NCI-H1930 (cell line): ENCODE measurements around the gene MYRFL.

Source experiments
- DNase-seq, 2 experiments: peaks; one replicate each; lab custom pipeline; 2025; lab: John Stamatoyannopoulos, UW

The MYRFL gene

GRCh38 chr12:69932676-69933552 lies 107.9 kb downstream of the MYRFL start:
- DNase-seq, result no peak

- no peak for DNase-seq
Observed at GRCh38 chr12:69934011-69934410, 109.0 kb downstream of the MYRFL start.

GRCh38 chr12:69935651-69936100 lies 110.6 kb downstream of the MYRFL start:
- DNase-seq, result no peak

DNA sequence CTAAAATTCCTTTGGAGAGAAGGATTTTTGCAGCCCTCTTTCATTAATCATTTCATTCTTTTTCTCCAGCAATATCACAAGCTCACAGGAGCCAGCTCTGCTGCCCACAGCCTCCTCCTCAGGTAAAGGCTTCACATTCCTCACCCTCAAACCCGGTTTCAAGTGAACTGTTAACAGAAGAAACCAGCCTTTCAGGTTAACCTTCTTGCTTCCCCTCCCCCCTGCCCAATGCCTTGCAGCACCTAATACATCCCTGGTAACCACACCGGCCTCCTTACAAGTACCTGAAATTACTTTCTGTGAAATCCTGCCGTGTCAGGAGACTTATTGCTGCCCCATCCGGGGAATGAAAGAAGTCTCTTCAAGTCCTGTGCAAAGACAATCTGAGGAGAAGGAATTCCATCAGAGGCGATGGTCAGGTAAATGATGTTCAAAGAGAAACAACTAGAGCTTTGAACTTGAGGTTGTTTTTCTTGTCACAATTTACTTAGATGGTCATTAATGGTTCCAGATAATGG lies 111.2 kb downstream of the MYRFL start:
- no peak for DNase-seq

DNA sequence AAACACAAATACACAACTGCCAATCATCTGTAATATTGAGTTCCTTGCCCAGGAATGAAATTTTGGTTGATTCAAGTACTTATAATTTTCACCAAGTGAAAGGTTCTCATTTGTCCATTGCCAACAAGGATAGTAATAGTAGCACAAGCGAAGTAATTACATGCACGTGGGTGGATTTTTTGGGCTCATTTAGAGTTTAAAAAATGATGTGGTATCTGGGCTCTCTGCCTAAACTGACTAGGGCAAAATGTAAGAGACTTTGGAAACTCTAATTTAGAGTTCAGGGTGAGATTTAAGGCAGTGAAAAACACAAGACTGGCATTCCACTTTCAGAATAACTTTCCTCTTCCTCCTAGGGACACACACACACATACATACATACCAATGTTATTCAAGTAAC lies 111.7 kb downstream of the MYRFL start:
- no peak for DNase-seq

DNA sequence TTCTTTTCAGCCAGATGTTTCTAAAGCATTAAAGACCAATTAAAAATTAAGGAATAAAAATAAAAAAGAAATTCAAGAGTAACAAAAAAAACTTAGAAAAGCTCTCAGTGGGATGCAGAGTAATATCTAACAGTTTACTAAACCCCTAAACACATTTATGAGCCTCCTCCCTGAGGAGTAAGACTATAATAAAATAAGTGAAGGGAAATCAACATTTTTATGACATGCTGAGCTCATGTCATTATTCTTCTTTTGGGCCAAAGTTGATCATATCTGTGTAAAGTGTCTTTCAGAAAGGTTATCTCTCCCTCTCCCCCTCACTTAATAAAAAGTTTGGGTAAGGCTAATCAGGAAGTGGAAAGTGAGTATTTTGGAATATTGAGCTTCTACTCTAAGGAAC lies 122.1 kb downstream of the MYRFL start:
- no peak for DNase-seq

- DNase-seq, result no peak
Observed at GRCh38 chr12:69947897-69948296, 122.9 kb downstream of the MYRFL start.

DNA sequence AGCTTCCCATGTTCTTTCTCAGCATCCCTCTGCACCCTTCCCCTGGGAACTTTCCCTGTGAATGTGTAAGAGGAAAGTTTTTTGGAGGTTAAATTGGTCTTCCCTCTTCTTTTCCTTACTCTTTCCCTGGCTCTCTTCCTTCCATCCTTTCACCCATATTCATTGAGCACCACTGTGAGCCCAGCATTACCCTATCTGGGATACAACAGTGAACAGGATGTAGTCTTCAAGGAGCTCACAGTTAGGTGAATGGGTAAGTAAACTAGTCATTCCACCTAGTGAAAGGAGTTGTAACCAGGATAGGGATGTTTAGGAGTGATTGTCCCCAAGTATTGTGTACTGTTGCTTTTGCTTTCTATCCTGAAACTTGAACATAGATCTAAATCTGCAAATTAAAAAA lies 123.8 kb downstream of the MYRFL start:
- no peak for DNase-seq

DNA sequence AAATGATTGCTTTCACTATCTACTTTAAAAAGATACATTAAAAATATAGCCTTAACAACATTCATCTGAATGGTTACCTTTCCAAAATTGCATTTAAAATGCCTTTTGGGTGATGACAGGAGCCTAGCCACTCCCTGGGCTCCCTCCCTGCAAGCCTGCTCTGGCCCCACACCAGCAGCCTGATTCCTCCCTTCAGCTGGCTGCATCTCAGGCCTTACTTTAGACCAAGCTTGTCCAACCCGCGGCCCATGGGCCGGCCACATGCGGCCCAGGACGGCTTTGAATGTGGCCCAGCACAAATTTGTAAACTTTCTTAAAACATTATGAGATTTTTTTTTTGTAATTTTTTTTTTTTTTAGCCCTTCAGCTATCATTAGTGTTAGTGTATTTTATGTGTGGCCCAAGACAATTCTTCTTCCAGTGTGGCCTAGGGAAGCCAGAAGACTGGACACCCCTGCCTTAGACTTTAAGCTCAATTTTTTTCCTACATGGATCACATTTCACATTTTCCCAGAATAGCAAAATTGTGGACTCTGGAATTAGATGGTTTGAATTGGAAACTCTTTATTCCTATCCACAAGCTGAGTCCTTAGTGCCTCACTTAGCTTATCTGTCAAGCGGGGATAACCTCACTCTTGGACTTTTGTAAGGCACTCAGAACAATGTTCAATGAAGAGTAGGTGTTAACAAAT lies 124.4 kb downstream of the MYRFL start:
- DNase-seq, result no peak

DNA sequence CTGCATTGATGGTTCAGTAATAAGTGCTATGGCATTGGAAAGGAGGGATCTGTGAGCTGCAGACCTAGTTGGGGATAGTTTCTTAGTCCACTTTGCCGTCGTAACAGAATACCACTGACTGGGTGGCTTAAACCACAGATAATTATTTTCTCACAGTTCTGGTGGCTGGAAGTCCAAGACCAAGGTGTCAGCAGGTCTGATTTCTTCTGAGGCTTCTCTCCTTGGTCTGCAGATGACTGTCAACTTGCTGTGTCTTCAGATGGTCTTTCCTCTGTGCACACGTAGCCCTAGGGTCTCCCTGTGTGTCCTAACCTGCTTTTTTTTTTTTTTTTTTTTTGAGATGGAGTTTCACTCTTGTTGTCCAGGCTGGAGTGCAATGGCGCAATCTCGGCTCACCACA lies 126.1 kb downstream of the MYRFL start:
- DNase-seq, result no peak

DNA sequence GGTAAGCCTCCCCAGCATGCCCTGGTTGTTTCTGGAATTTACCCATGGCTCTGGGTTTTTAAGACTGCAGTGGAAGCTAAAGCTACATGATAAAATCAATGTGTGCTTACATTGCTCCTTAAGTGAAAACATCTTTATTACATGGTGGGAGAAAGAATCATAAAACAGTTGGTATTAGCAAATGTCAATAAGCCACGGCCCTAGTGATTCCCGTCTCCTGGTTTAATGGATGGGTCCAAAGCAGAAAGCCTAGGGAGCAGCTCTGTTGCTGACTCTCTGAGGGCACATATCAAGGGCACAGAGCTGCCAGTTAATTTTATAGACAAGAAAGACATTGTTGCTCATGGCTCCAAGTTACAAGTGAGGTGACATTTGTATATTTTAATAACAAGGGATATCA lies 127.9 kb downstream of the MYRFL start:
- no peak for DNase-seq

- DNase-seq, result no peak
Observed at GRCh38 chr12:69961246-69961645, 136.2 kb downstream of the MYRFL start.

- no peak for DNase-seq
Observed at GRCh38 chr12:69966409-69966808, 141.4 kb downstream of the MYRFL start.

DNA sequence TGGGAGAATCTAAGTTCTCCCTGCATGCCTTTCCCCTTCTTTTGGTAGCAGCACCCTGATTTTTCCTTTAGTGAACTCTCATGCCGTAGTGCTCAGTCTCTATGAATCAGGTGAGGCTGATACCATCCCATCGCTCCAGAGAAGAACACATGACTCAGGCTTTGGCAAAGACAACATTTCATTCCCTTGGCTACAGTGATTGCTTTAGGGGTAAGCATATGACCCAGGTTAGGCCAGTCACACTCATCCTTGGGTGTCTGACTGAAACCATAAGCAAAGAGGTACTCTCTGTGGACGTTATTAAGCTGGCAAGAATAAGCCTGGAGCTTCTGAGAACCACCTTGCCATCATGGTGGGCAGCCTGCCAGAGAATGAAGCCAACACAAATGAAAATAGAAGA lies 141.8 kb downstream of the MYRFL start:
- DNase-seq, result no peak

GRCh38 chr12:69969011-69969410 lies 144.0 kb downstream of the MYRFL start:
- DNase-seq, result no peak

- no peak for DNase-seq
Observed at GRCh38 chr12:69972136-69972535, 147.1 kb downstream of the MYRFL start.

DNA sequence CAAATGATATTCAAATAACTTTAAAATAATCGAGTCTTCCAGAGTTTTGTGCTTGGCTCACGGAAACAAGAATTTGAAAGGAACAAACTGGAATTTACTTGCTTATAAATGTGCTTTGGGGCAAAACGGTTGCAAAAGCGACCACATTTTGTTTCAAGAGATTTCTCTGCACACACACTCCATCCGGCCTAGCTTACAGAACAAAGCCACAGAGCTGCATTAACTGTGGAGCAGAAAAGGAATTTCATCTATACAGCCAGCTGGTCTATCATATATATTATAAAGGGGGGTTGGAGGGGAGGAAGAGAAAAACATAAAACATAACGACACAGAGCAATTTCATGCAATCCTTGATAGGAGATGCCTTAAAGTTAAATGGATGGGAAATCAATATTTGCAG lies 153.0 kb downstream of the MYRFL start:
- DNase-seq, result no peak

DNA sequence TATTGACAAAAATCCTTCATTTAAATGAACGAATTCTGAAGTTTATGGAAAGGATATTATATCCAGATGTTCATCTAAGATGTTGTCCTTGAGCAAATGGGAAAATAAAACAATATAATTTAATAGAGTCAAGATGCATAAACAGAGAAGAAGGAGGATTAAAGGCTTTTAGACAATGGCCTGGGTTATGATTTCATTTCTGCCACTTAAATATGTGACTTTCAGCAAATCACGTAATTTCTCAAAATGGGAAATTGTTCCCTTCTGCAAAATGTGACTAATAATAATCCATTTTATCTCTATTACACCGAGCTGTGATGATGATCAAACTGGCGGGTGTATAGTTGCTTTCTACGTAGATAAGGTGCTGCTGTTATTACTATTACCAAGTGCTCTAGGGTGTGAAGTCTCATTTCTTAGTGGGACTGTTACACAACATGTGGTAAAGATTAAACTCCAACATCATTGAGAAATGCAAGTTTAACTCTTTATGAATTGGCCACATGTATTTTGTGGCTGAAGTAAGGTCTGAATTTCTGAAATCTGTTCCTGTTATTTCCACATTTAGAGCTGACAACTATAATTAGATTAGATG lies 157.0 kb downstream of the MYRFL start:
- DNase-seq, result no peak

DNA sequence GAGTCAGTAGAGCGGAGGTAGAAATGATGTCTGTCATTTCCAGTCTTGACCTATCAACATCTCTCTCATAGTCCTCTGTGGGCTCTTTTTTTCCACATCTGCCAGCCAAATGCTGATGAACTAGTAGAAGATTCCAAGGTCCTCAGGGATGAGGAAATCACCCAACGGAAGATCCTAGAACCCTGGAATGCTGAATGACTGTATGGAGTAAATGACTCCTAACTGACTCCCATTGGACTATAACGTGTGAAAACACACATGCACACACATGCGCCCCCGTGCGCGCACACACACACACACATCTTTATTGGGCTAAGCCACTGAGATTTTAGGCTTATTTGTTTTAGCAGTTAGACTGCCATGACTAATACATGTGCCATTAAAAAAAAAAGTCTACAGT lies 159.2 kb downstream of the MYRFL start:
- no peak for DNase-seq

- no peak for DNase-seq
Observed at GRCh38 chr12:69985656-69986055, 160.6 kb downstream of the MYRFL start.

DNA sequence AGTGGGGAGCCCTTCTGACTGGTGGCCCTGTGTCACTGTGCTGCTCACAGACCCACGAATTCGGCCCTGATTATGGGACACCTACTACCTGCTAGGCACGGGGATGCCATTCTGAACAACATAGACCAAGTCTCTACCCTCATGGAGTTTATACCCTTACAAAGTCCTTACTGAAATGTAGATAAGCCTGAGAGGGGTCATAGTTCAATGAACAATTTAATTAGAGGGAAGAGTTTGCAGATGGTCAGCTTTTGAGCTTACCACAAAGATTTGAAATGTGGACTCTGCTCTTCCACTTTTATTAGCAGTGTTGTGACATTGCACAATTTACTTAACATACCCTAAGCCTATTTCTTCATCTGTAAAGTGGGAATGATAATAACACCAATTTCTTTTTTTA lies 161.1 kb downstream of the MYRFL start:
- no peak for DNase-seq

DNA sequence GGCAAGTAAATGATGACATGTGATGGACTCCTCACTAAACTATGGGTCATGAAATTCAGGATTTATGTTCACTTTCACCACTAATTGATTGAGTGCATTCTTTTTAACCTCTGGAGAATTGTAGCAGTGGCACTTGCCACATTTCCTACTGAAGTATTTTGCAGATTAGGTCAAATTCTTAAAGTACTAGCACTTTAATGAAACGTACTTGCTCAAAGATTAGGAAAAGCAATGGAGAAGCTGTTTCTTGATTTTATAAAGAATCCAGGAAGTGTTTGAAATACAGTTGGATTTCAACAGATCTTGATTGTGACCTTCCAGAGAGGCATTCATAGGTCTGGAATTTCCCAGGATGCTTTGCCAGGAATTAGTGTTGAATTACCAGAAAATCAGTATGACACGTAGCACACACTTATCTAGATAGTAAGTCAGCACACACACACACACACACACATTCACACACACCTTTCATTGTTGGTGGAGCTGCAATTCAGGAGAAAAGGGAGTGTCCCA lies 162.6 kb downstream of the MYRFL start:
- no peak for DNase-seq
